ENCODE results near the gene PARD3B.

DNA sequence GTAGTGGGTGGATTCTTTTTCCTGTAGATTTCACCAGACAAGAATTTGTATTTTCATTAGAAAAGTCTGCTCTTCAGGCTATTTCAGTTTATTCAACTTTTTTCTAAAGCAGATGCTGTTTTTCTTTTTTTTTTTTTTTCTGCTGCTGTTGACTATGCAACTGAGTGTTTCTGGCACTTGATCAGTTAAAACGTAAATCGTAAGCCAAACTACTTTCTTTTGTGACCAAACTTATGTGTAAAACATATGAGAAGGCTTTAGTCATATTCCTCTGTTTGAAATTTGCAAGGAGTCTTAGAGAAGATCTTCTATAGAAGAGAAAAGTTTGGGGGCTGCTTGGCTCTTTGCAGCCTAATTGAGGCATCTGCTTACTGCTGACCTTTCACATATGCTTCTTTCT is 170.1 kb downstream of the PARD3B start:
- TF ChIP-seq POLR2A (IDR thresholded peaks at IDR 0.05; ENCODE audit: control extremely low read depth in 1 of 2, low read depth in 2 of 2, low read length in 2 of 2) (no peak), KDM4A (IDR thresholded peaks at IDR 0.05; ENCODE audit: low read depth, low read length, severe bottlenecking) (no peak), EGR1 (IDR thresholded peaks at IDR 0.05; ENCODE audit: borderline replicate concordance, low read depth, low read length) (no peak), CREB1 (IDR thresholded peaks at IDR 0.05) (no peak), HDAC2 (IDR thresholded peaks at IDR 0.05; ENCODE audit: borderline replicate concordance in 1 of 2, low read depth in 2 of 2, low read length in 2 of 2) (no peak)
- TF ChIP-seq, protein P1, sequence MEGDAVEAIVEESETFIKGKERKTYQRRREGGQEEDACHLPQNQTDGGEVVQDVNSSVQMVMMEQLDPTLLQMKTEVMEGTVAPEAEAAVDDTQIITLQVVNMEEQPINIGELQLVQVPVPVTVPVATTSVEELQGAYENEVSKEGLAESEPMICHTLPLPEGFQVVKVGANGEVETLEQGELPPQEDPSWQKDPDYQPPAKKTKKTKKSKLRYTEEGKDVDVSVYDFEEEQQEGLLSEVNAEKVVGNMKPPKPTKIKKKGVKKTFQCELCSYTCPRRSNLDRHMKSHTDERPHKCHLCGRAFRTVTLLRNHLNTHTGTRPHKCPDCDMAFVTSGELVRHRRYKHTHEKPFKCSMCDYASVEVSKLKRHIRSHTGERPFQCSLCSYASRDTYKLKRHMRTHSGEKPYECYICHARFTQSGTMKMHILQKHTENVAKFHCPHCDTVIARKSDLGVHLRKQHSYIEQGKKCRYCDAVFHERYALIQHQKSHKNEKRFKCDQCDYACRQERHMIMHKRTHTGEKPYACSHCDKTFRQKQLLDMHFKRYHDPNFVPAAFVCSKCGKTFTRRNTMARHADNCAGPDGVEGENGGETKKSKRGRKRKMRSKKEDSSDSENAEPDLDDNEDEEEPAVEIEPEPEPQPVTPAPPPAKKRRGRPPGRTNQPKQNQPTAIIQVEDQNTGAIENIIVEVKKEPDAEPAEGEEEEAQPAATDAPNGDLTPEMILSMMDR (IDR thresholded peaks at IDR 0.05; ENCODE audit: control extremely low read depth in 1 of 3, insufficient read depth in 1 of 3, low read depth in 1 of 3, low read length in 3 of 3), result no peak
- TF ChIP-seq, protein P2, sequence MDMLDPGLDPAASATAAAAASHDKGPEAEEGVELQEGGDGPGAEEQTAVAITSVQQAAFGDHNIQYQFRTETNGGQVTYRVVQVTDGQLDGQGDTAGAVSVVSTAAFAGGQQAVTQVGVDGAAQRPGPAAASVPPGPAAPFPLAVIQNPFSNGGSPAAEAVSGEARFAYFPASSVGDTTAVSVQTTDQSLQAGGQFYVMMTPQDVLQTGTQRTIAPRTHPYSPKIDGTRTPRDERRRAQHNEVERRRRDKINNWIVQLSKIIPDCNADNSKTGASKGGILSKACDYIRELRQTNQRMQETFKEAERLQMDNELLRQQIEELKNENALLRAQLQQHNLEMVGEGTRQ (IDR thresholded peaks at IDR 0.05; ENCODE audit: low read length), result no peak

All from H1 (cell line).